Mucosa of gallbladder (tissue), 1 donor: ENCODE data around the gene CCDC51. TPM values are rescaled to one million over a fixed set of nuclear protein-coding genes. Genes with fewer than 3 reads are reported as not detected.

Source experiments
- DNase-seq: peaks from one replicate; pipeline ENCODE4 v3.0.0-alpha.2; 2020; ENCODE audit warnings: low spot score
- total RNA-seq: library from RNA; stranded (reverse); gene quantifications from one replicate; pipeline ENCODE4 v1.2.1, GENCODE V29; 2021
- donor health status: DM: no; HTN: no; CAD: no.

The CCDC51 gene
- total RNA-seq, 1 donor from 2014 or later, result 10.1 TPM

DNA sequence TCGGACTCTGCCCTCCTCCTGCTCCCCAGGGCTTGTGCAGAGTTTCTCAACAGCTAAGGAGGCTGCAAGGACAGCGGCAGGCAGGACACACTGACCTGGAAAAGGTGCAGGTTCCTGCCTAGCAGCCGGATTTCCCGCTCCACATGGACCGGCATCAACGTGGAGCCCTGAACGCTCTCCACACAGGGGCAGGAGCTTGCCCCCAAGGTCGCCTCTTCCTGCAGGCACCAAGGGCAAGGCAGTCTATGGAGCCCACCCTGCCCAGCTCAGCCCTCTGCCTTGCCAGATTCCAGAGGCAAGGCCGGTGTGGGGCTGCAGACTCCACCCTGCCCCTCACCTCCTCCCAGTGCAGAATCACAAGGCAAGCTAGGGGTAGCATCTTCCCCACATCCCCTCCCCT is 20.8 kb downstream of the CCDC51 start:
- DNase-seq, result no peak

DNA sequence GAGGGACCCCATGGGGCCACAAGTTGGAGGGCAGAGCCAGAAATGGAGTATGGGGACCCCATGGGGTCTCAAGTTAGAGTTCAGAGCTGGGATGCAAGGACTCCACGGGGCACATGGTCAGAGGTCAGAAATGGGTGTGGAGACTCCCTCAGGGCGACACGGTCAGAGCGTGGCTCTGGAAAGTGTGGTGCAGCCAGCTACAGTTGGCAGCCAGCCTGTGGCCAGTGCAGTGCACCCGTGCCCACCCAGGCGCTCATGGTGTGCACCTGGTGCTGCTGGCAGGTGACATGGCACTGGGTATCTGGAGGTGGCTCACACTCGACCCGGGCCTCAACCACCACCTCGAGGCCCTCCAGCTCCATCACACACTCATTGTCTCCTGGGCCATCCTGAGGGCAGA is 21.3 kb downstream of the CCDC51 start:
- no peak for DNase-seq

DNA sequence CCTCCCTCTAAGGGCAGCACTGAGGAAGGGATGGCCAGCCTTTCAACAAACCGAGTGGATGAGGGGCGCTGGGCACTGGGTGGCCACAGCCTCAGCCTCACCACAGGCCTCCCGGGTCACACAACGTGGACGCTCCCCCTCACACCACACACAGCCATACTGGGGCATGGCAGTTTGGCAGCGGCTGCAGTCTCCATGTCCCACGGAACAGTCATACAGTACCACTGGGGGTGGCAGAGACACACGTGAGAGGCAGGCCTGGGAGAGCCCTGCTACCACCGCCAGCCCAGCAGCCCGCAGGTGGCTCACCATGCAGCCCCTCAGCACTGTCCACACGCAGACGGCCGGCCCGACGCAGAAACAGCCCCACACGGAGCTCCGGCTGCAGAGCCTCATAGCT is 21.8 kb downstream of the CCDC51 start:
- no peak for DNase-seq

DNA sequence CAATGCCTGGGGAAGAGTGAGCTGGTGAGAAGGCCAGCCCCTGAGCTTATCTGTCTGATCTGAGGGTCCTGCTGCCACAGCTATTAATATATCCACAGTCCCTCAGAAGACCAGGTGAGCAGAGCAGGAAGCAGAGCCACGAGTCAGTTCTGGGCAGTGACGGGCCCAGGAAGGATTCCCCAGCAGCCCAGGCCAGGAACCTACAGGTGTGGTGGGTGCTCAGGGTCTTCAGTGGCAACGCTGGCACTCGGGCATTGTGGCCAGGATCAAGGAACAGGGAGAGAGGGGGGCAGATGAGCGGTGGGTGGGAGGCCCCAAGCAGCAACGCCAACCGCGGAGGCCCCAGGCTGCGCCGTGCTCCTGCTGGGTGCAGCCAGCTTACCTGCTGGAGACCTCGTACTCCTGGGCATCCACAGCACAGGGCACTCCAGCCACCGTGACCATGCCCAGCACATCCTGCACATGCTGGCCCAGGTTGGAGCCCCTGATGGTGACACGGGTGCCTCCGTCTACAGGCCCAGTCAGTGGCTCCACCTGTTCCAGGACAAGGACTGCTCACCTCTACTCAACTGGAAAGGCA is 22.3 kb downstream of the CCDC51 start:
- DNase-seq, result no peak

DNA sequence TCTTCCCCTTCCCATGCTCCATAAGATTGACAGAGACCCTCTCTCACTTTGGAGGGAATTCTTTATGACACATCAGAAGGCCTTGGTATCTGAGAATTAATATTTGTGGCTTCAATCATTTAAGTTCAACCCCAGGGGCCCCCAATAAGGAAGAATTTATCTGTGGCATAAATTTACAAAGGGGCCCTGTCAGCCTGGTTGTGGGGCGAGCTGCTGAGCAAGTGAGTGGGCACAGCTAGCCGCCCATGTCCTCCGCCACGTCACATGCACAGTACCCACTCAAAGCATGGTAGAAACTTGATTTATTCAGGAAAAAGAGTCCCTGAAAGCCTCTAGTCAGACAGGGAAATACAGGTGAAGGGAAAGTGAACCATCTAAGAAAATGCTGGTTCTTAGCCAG is 23.4 kb downstream of the CCDC51 start:
- no peak for DNase-seq

DNA sequence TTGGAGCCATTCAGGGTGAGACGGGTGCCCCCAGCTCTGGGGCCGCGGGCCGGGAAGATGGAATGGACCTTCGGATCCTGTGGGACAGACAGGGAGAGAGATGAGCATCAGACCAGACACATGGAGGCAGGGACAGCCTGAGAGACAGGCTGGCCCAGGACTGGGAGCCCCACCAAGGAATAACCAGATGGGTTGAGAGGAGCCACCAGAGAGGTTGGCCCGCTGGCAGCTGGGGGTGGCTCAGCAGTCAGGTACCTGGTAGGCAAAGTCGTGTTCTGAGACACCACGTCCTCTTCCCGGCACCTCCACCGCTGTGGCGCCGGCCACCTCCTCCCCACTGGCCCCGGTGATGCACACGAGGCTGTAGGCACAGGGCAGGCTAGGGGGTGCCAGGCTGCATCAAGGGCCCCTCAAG is 23.8 kb downstream of the CCDC51 start:
- DNase-seq, result no peak

DNA sequence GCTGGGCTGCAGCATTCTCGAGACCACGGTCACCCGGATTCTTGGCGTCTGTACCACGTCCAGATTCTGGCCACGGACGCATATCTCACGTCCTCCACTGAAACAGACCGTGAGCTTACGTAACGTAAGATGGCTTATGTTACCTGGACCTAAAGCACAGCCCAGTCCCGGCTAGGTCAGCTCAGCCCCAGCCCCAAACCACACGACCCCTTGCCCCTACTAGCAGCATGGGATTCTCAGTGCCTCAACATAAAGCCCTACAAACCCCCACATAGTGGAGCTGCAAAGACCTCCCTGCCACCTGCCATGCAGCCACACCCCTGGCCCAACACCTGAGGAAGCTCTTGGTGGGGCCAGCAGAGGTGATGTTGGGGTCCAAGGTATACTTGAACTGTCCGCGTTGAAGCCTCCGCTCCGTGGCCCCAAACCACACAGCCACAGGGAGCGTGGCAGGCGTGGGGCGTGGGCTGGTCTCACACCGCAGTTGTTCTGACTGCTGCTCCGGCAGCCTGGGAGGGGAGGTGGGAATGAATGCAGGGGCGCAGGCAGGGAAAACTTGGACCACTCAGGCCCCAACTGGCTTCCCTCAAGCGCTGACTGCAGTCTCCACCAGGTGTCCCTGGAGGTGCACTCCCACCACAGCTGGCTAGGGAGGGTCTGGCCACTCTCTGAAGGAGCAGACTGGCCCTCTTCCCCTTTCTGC is 24.5 kb downstream of the CCDC51 start:
- DNase-seq, result no peak

DNA sequence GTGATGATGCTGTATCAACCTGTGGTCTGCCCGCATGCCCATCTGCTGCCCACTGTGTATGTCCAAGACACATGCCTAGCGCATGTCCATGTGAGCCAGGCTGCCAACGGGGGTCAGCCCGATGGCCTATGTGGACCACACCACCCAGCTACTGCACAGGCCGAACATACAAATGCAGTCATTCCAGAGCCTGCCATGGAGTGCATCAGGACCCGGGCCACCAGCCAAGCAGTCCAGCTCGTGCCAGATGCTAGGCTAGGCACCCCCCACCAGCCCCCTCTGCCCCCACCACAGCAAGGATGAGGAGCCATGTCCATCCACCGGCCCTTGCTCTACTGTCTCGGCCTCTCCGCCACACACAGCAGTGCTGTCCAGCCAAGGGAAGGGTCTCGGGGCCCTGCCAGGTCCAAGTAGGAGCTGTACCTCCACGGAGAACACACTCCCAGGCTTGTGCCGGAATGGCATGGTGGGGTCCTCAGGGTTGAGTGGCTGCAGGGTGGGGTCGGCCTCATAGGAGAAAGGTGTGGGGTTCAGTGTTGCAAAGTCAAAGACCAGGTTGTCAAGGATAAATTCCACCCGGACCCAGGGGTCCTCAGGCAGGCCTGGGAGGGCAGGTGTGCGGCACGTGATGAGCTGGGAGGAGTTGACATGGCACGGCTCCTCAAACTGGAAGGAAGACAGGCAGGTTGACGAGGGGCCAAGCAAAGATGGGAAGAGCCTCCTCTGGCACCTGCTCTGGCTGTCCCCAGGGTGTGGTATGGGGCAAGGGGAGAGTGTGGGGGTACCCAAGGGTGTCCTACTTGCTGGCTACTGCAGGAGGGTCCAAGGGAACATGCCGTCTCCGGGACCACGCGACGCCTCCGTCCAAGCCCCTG is 25.3 kb downstream of the CCDC51 start:
- DNase-seq, result no peak

DNA sequence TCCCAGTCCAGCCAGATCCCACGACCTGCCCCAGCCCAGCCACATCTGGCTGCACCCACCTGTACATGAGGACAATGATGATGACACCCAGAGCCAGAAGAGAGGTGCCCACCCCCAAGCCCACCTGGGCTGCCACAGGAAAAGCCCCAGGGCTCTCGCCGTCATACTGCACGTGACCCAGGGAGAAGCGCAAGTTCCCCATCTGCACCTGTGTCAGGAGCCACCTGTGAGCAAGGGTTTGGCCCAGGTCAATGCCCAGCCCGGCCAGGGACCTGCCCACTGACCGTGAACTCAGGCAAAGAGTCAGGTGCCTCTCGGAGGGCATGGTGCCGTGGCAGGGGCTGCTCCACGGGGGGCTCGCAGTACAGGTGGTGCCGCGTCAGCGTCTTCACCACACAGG is 26.3 kb downstream of the CCDC51 start:
- DNase-seq, result no peak

DNA sequence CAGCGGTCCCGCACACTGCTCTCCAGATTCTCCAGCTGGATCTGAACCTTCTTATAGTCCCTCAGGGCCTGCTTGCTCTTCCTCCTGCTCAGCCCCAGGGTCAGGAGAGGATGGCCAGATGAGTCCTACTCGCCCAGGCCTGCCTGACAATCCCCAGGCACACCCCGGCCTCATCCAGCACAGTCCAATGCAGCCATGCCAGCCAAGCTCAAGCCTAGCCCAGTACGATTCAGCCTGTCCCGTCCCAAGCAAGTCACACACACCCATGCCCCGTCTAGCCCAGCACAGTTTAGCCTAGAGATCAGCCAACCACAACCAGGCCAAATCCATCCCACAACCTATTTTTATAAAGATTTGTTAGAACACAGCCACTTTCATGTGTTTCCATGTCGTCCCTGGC is 26.8 kb downstream of the CCDC51 start:
- DNase-seq, result no peak

DNA sequence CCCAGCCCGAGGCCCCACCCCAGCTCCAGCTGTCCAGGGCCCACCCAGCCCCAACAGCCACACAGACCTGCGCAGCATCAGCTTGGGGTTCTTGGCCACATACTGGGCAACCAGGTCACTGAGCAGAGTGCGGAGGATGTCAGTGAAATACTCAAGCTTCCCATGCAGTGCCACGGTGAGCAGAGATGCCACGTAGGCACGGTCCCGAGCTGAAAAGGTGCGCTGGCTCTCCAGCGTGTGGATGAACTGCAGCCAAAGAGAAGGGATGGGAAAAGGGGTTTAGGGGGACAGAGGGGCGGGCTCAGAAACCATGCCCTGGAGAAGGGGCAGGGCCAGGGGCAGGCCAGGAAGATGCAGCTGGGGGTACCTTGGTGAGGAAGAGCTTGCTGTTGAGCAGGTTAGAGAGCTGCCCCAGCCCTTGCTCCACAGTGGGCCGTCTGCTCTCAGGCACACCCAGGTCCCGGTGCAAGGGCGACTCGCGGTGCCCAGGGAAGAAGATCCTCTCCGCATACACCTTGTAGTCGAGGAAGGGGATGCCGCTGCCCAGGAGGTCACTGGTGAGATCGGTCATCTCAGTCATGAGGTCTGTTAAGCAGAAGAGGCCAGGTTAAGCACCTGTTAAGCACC is 27.4 kb downstream of the CCDC51 start:
- no peak for DNase-seq

DNA sequence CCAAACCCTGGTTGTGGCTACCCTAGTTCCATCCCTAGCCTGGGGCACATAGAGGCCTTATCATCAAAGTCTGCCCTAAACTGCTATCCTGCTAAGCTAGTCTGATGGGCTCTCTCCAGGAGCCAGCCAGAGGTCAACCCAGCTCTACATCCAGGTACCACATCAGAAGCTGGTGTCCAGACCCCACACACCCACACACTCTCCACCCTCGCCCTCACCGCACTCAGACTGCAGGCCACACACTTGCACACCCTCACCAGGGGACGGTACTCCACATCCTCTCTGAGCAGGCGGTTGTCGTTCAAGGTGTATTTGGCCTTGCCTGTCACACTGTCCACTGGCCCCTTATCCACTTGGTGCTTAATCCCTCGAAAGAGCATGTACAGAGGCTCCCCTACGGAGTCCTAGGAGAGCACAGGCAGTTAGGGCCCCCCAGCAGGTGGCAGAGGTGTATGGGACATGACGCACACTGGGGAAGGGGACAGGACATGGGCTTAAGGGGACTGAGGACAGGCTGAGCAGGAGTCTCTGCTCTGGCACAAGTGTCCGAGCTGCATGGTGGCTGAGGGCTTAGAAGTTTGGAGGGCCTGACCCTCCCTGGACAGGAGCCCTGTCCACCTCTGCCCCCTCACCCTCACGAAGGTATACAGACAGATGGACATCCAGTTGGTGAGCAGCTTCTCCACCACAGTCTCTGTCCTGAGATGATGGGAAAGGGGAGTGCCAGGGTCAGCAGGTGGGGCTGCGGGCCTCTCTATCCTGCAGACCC is 28.1 kb downstream of the CCDC51 start:
- DNase-seq, result no peak

DNA sequence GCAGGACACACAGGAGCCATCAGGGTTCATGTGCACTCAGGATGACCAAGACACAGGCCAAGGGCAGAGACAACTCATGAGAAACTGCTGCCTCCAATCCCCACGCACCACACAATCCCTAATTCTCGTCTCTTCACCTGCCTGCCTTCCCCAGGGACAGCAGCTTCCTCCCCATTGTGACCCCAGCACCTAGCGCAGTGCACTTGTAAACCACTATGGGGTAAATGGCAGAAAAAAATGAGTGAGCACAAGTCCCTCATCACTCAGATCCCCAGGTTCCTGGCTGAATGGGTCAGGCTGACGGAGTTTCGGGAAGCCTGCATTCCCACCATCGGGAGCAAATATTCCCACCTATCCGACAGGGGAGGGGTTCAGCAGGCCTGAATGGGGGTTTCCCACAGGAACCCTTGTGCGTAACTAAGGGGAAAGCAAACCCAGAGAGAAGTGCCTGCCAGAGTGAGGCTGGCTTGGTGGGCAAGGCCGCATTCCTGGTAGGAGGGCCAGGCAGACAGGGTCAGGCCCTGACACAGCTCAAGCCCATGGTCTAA is 28.8 kb downstream of the CCDC51 start:
- DNase-seq, result no peak

DNA sequence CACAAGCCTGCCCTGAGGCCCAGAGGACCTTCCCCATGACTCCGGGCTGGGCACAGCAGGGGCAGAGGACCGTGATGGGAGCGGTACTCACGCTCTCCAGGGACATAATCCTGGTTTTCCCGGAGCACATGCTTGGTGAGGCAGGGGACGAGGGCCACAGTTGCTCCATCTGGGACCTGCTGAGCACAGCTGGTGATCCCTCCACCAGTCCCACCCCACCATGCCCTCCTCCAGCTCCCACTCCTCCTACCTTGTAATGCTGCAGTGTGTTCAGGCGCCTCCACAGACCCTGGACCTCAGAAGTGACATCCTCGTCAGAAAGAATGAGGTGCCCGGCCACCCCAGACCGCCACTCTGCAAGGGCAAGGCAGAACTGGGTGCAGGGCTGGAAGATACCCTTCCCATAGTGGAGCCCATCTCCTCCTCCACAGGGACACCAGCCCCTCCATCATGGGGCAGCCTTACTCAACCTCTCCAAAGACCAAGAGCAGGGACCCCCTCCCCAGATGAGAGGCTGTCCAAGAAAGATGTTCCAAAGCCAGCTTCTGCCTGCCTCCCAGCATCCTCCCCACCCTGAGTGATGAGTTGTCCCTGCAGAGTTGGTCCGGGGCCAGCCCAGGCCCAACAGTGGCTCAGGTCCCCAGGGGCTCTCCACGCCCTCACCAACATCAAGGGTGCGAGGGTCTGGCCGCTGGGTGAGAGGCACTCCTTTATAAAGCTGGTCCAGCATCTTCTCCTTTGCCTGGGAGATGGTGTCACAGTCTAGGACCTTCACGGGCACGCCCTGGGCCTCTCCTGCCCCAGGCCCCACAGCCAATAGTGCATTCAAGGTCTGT is 29.5 kb downstream of the CCDC51 start:
- DNase-seq, result no peak

DNA sequence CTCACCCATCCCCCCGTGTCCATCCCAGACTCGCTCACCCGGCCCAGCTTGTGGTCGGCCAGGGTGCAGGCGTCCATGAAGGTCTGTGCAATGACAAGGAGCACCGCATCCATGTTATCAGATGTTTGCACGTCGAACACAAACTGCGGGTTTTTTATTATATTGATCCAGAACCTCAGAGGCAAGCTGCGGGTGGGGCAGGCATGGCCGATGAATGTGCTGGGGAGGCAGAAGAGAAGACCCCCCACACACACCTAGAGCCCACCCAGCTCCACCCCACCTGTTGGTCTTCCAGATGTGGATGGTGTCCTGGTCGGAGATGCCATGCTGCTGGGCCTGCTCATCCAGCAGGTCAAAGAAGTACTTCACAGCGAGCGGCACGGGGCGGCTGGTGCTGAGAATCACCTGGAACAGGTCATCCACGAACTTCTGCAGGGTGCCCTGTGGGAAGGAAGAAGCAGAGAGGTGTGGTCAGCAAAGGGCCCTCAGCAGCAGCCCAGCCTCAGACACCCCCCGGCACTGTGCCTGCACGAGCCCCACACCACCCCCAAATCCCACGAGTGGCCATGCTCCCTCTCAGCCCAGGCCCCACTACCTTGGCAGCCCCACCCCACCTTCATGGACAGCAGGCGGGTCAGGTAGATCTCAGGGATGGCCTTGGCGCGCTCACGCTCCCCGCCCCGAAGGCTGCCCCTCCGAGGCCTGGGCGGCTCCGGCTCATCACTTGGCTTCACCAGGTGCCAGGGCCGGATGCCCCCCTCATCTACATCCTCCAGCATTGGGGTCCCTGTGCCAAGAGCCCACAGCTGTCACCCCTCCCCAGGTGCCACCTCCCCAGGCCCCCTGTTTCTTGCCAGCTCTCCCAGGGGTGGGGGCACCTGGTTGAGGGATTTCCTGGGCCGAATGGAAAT is 30.4 kb downstream of the CCDC51 start:
- DNase-seq, result no peak

DNA sequence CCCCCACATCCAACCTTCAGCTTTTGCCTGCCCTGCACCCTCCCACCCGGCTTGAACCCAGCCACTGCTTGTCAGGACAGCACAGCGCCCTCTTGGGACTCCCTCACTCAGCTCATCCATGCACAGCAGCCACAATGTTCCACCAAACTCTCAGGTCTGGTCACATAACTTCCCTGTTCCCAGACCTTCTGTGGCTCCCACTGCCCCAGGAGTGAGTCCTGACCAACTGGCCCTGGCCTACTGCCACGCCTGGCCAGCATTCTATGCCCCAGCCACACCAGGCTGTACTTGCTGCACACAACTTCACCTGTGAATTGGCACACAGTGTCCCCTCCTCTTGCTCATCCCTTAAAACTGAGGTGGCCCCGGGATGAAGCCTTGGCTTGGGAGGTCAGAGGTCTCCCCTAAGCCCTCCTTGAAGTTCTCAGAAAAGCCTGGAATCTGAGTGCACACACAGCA is 31.1 kb downstream of the CCDC51 start:
- DNase-seq, result peak; percentile 8

DNA sequence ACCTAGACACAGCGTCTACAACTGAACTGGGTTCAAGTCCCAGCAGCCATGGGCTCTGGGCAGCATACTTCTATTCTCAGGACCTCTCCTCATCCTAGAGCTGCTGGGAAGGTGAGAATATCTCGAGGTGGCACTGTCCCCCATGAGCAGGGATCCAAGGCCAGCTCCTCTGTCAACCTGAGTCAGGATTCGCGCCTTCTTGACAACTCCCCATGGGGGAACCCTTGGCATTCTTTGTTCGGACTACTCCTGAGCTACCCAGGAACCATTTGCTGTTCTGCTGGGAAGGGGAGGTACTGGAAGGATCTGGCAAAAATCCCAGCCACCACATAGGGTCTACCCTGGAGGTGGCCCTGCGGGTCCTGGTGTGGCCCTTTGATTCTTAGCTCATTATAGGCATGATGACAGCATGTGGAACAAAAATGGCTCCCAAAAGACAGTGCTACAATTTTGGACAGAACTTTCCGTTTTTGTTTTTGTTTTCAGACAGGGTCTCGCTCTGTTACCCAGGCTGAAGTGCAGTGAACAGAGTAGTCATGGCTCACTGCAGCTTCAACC is 32.3 kb downstream of the CCDC51 start:
- DNase-seq, result peak; percentile 9

DNA sequence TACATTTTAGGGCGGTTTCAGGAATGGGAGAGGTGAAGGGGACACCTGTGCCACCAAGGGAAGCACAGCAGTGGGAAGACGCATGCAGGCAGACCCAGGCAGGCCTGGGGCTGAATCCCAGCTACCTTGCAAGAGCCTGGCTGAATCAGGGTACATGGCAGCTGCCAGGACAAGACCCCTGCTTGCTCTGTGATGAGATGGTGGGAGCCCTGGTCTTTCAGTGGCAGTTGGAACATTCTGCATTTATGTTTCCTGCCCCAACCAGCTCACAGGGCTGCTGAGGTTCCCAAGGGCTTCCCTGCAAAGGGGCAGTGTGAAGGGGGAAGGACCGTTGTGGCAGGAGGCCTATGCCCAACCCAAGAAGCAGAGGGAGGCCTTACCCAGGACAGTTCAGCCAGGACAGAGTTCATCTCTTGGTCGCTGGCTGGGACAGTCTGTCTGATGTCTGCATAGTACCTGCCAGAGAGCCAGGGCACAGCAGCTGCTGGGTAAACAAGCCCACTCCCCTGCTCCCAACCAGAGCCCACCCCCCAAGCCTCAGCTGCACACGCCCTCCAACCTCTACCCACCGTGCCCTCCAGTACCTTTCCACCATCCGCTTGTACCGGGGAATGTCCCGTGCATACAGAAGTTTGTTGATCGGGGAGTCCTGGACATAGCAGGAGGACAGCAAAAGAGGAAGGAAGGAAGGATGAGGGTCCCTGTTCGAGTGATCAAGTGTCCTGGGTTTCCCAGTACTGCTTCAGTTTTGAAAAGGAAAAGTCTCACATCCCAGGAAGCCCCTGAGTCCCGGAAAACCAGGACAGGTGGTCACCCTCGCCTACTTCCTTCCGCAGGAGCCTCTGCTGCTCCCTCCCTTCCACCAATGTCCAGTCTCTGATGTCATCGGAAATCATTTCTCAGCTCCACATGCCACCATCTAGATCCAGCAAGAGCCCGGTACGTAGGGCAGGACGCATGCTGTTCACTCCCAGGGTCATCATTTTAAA is 33.2 kb downstream of the CCDC51 start:
- peak; percentile 8 for DNase-seq
